CD4-positive, alpha-beta memory T cell (primary cell): Measurements from ENCODE around the gene SAFB. TPM values are rescaled to one million over a fixed set of nuclear protein-coding genes. Genes with fewer than 3 reads are reported as not detected.
"Not testable (repeated sequence)": the region's sequence is repeated elsewhere in the genome, so short reads cannot be mapped to it uniquely, and the experiment has no call there.

ENCODE experiments used
- CTCF ChIA-PET: fragments of 350-600 bp; sonication (Branson Sonifier 250); formaldehyde crosslinking; loops from one replicate; lab custom pipeline; 2021; ENCODE audit warnings: inconsistent platforms; ENCODE audit not compliant: partially characterized antibody; lab: Charles Lee
- POLR2A ChIA-PET: fragments of 350-600 bp; sonication (Branson Sonifier 250); formaldehyde crosslinking; loops from one replicate; lab custom pipeline; 2021; ENCODE audit not compliant: partially characterized antibody; lab: Charles Lee
- DNase-seq, 5 donors: peaks; one replicate each; pipeline versions ENCODE4 v3.0.0 to v3.0.0-alpha.2; 2020 to 2022; ENCODE audit warnings: mixed read lengths in 1 of 5
- H3K27ac ChIP-seq: one replicate; pipeline ENCODE4 v1.7.0; 2013; ENCODE audit warnings: low read depth, low read length
- H3K27me3 ChIP-seq: 2 replicates; pipeline ENCODE4 v1.7.0; 2013; ENCODE audit warnings: mild to moderate bottlenecking, low read length, moderate library complexity; ENCODE audit not compliant: insufficient read depth
- H3K36me3 ChIP-seq: 2 replicates; pipeline ENCODE4 v1.7.0; 2013; ENCODE audit warnings: mild to moderate bottlenecking, low read length, moderate library complexity; ENCODE audit not compliant: insufficient read depth
- H3K4me1 ChIP-seq: 2 replicates; pipeline ENCODE4 v1.7.0; 2013; ENCODE audit warnings: mild to moderate bottlenecking, low read length, moderate library complexity; ENCODE audit not compliant: insufficient read depth
- H3K4me3 ChIP-seq, 2 donors: one replicate each; pipeline ENCODE4 v1.7.0; 2013; ENCODE audit warnings: low read length in 2 of 2, mild to moderate bottlenecking in 1 of 2
- H3K9me3 ChIP-seq, 2 donors: one replicate each; pipeline ENCODE4 v1.7.0; 2013; ENCODE audit warnings: low read length in 2 of 2, control low read depth in 1 of 2; ENCODE audit not compliant: control insufficient read depth in 1 of 2
- H3K27ac Mint-ChIP-seq, 7 donors: one replicate each; pipeline ENCODE4 v1.8.0; 2020 to 2021; ENCODE audit warnings: mixed read lengths in 7 of 7, mild to moderate bottlenecking in 6 of 7, inconsistent platforms in 3 of 7, moderate library complexity in 3 of 7
- H3K27me3 Mint-ChIP-seq, 2 donors: one replicate each; pipeline ENCODE4 v1.8.0; 2020 to 2021; ENCODE audit warnings: mixed read lengths in 2 of 2
- H3K36me3 Mint-ChIP-seq, 2 donors: one replicate each; pipeline ENCODE4 v1.8.0; 2020 to 2021; ENCODE audit warnings: mixed read lengths in 2 of 2, inconsistent platforms in 1 of 2, mild to moderate bottlenecking in 1 of 2
- H3K4me1 Mint-ChIP-seq, 4 donors: one replicate each; pipeline ENCODE4 v1.8.0; 2020 to 2021; ENCODE audit warnings: mixed read lengths in 4 of 4, mild to moderate bottlenecking in 1 of 4
- H3K4me3 Mint-ChIP-seq, 8 donors: one replicate each; pipeline ENCODE4 v1.8.0; 2020 to 2021; ENCODE audit warnings: mixed read lengths in 8 of 8, mild to moderate bottlenecking in 7 of 8, moderate library complexity in 6 of 8, inconsistent platforms in 3 of 8
- H3K9me3 Mint-ChIP-seq, 8 donors: one replicate each; pipeline ENCODE4 v1.8.0; 2020 to 2021; ENCODE audit warnings: mixed read lengths in 8 of 8, mild to moderate bottlenecking in 5 of 8, inconsistent platforms in 3 of 8, moderate library complexity in 1 of 8
- intact Hi-C: fragments of 100-400 bp; cut with micrococcal nuclease; formaldehyde crosslinking; loops from one replicate; pipeline ENCODE4 v1.15.1; 2023
- polyA plus RNA-seq, 2 donors: library from polyadenylated mRNA; unstranded; fragments of 300-500 nt; fragmentation: Illumina TruSeq; gene quantifications; one replicate each; pipeline ENCODE4 v1.2.3, GENCODE V29; 2021
- total RNA-seq, 2 experiments: library from RNA; stranded (reverse); gene quantifications; one replicate each; pipeline ENCODE4 v1.2.3, GENCODE V29; 2021

Gene SAFB
- total and polyA plus RNA-seq, 4 experiments from 2014 or later, result 14.6 to 211 (median 159) TPM

DNA sequence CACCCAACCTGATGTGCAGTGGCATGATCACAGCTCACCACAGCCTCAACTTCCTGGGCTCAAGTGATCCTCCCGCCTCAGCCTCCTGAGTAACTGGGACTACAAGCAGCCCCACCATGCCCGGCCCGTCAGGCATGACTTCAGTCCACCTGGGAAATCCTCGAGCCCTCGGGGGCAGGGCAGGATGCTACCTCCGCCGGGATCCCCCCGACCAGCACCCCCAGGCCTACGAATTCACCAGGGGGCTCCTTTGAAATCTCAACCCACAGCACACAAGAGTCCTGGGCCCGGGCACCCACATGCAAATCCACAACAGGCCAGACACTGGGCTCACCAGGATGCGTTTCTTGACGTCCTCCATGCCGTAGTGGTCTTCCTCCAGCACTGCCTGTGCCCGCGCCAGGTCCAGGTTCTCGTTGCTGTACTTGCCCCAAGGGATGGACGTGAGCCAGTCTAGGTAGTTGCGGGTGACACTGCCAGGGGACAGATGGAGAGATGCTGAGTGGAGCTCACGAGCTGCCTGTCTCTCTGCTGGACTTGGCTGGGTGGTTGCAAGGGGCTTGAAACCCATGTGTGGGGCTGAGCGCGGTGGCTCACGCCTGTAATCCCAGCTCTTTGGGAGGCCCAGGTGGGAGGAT lies 77.7 kb downstream of the SAFB start:
- Histone ChIP-seq H3K4me3 (no peak overlapping the region), H3K4me1 (no peaks in the 10 kb centered on the region), H3K27ac (no peak overlapping the region), H3K27me3 (no peaks in the 10 kb centered on the region), H3K9me3 (no peaks in the 10 kb centered on the region), H3K36me3 (peaks cover 30% of the 10 kb centered on the region)
- ChIA-PET POLR2A (interaction anchor here (0.8 to 1.3 kb wide), 3 partner anchors 9 to 19 kb away, joined by 3 read pairs; partner anchors contain the start of genes CATSPERD, LONP1 and RPL36), CTCF (no interaction called here)
- no peak for DNase-seq
- no peaks in the 10 kb centered on the region for H3K9me3 Mint-ChIP-seq
- H3K27ac Mint-ChIP-seq, result peak overlapping the region in 1 of 7 donors; percentile 15
- peaks cover 0 to 1% (median 0%) of the 10 kb centered on the region in 4 donors for H3K4me1 Mint-ChIP-seq
- no peak overlapping the region for H3K4me3 Mint-ChIP-seq
- no peaks in the 10 kb centered on the region for H3K27me3 Mint-ChIP-seq
- intact Hi-C loops, result no loop called here
- peaks cover 5 to 33% of the 10 kb centered on the region in 2 donors for H3K36me3 Mint-ChIP-seq

DNA sequence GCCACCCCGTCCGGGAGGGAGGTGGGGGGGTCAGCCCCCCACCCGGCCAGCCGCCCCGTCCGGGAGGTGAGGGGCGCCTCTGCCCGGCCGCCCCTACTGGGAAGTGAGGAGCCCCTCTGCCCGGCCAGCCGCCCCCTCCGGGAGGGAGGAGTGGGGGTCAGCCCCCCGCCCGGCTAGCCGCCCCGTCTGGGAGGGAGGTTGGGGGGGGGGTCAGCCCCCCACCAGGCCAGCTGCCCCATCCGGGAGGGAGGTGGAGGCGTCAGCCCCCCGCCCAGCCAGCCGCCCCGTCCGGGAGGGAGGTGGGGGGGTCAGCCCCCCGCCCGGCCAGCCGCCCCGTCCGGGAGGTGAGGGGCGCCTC lies 79.1 kb downstream of the SAFB start:
- H3K4me1 Mint-ChIP-seq, H3K27me3 ChIP-seq, DNase-seq, H3K27ac ChIP-seq, H3K4me1 ChIP-seq, H3K4me3 ChIP-seq, CTCF ChIA-PET, H3K9me3 ChIP-seq, H3K4me3 Mint-ChIP-seq, intact Hi-C loops, H3K27ac Mint-ChIP-seq, H3K27me3 Mint-ChIP-seq, POLR2A ChIA-PET, H3K9me3 Mint-ChIP-seq: not testable (repeated sequence)
- H3K36me3 ChIP-seq, result peaks cover 33% of the 10 kb centered on the region
- H3K36me3 Mint-ChIP-seq, result peaks cover 9 to 40% of the 10 kb centered on the region in 2 donors

DNA sequence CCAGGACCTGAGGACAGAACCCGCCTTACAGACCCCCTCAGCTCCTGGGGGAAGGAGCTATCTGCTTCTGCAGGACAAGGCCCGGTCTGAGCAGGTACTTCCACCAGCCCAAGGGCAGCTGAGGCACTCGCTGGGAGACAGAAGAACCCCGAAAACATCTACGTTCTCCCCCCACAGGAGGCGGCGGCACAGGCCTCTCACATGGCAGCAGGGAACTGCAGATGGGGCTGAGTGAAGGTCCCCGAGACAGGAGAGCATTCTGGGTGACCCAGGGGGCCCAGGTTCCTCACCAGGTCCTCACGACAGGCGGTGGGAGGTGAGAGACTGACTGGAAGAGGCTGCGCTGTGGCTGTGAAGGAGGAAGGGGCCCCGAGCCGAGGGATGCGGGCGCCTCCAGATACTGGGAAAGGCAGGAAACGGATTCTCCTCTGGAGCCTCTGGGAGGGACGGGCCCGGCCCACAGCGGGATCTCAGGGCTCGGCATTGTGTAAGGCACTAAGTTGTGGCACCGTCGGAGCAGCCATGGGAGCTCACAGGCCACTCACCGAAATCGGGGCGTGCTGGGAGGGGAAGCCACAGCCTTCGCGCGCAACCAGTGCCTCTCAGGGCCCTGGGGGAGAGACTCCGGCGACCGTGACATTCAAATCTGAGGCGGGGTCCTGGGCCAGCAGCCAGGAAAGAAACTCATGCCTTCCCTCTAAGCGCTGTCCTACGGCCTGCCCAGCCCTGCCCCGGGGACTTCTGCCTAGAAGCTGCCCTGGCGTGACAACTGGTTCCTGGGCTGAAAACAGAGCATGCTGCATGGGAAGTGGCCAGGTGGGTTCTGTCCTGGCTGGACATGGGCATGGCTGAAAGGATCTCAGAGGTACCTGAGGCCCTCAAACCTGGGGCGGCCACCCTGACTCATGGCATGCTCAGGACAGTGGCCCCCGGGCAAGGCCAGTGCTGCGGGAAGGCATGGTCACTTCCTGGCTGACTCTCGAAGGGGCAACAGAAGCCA lies 81.2 kb downstream of the SAFB start:
- peaks cover 33% of the 10 kb centered on the region for H3K36me3 ChIP-seq
- no peaks in the 10 kb centered on the region for H3K9me3 ChIP-seq
- Mint-ChIP-seq H3K27ac (peak overlapping the region in 1 of 7 donors; percentile 53), H3K4me3 (no peak overlapping the region), H3K9me3 (no peaks in the 10 kb centered on the region), H3K36me3 (peaks cover 13 to 39% of the 10 kb centered on the region in 2 donors), H3K27me3 (no peaks in the 10 kb centered on the region), H3K4me1 (peaks cover 0 to 1% (median 0%) of the 10 kb centered on the region in 4 donors)
- POLR2A ChIA-PET, result interaction anchor here (0.6 kb wide), 1 partner anchor 14 kb away, joined by 3 read pairs; no protein-coding TSS in a partner anchor
- CTCF ChIA-PET, result no interaction called here
- DNase-seq, result no peak
- H3K27me3 ChIP-seq, result no peaks in the 10 kb centered on the region
- intact Hi-C loops, result no loop called here
- H3K27ac ChIP-seq, result no peak overlapping the region
- no peaks in the 10 kb centered on the region for H3K4me1 ChIP-seq
- no peak overlapping the region for H3K4me3 ChIP-seq

DNA sequence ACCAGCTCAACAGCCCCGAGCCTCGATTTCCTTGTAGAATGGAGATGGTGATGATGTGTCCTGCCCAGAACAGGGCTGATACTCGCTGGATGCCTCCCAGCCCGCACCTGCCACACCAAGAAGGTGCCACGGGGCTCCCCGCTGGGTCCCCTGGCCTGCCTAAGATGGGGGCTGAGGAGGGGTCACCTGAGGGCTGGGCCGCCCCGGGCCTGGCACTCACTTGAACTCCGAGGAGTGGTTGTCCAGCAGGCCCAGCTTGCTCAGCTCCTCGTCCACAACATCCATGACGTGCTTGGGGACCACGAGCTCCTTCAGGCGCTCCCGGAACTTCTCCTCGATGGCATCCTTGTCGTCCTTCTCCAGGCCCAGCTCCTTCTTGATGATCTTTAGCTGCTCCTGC lies 82.7 kb downstream of the SAFB start:
- Histone ChIP-seq H3K27ac (no peak overlapping the region), H3K9me3 (no peaks in the 10 kb centered on the region), H3K27me3 (no peaks in the 10 kb centered on the region), H3K36me3 (peaks cover 33% of the 10 kb centered on the region), H3K4me1 (no peaks in the 10 kb centered on the region), H3K4me3 (no peak overlapping the region)
- intact Hi-C loops, result no loop called here
- no peaks in the 10 kb centered on the region for H3K27me3 Mint-ChIP-seq
- H3K9me3 Mint-ChIP-seq, result no peaks in the 10 kb centered on the region
- peaks cover 0 to 1% (median 0%) of the 10 kb centered on the region in 4 donors for H3K4me1 Mint-ChIP-seq
- ChIA-PET POLR2A (no interaction called here), CTCF (interaction anchor here (1.6 kb wide), 1 partner anchor 18 kb away, joined by 3 read pairs; no protein-coding TSS in a partner anchor)
- H3K4me3 Mint-ChIP-seq, result no peak overlapping the region
- DNase-seq, result no peak
- peaks cover 13 to 39% of the 10 kb centered on the region in 2 donors for H3K36me3 Mint-ChIP-seq
- H3K27ac Mint-ChIP-seq, result no peak overlapping the region

DNA sequence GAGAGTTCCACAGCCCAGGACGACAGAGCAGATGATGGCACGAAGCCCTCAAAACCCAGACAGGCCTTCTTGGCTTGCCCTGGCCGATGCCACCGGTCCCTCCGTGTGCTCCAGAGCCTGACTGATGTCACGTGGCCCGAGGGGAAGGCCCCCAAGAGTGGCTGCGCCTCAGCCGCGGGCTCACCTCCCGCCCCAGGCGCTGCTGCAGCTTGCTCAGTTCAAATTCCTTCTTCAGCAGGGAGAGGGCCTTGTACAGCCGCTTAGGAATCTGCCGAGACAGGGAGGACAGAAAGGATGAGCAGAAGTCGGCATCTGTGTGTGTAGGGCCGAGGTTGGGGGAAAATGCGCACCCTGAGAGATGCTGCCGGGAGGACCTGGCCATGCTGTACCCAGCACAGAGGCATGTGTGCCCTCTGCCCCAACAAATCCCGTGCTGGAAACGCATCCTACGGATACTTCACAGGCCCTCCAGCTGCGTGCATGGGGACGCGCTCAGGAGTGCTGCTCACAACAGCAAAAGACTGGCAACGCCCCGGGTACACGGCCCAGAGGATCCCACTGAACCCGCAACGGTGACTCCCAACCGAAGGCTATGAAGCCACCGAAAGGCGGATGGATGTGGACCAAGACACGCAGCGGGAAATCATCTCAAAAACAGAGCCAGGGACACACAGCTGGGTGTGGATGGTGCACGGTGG lies 84.1 kb downstream of the SAFB start:
- H3K27ac Mint-ChIP-seq, result peak overlapping the region in 2 of 7 donors; percentile 41 to 52
- H3K9me3 ChIP-seq, result no peaks in the 10 kb centered on the region
- POLR2A ChIA-PET, result no interaction called here
- CTCF ChIA-PET, result interaction anchor here (1.4 kb wide), 1 partner anchor 17 kb away, joined by 6 read pairs; the partner anchor contains the start of gene RPL36
- H3K36me3 ChIP-seq, result peaks cover 46% of the 10 kb centered on the region
- H3K4me3 Mint-ChIP-seq, result no peak overlapping the region
- H3K36me3 Mint-ChIP-seq, result peaks cover 13 to 41% of the 10 kb centered on the region in 2 donors
- no peak overlapping the region for H3K27ac ChIP-seq
- H3K4me1 Mint-ChIP-seq, result no peaks in the 10 kb centered on the region
- no peaks in the 10 kb centered on the region for H3K27me3 ChIP-seq
- intact Hi-C loops, result no loop called here
- H3K27me3 Mint-ChIP-seq, result no peaks in the 10 kb centered on the region
- DNase-seq, result no peak
- H3K9me3 Mint-ChIP-seq, result no peaks in the 10 kb centered on the region
- no peak overlapping the region for H3K4me3 ChIP-seq
- H3K4me1 ChIP-seq, result no peaks in the 10 kb centered on the region

DNA sequence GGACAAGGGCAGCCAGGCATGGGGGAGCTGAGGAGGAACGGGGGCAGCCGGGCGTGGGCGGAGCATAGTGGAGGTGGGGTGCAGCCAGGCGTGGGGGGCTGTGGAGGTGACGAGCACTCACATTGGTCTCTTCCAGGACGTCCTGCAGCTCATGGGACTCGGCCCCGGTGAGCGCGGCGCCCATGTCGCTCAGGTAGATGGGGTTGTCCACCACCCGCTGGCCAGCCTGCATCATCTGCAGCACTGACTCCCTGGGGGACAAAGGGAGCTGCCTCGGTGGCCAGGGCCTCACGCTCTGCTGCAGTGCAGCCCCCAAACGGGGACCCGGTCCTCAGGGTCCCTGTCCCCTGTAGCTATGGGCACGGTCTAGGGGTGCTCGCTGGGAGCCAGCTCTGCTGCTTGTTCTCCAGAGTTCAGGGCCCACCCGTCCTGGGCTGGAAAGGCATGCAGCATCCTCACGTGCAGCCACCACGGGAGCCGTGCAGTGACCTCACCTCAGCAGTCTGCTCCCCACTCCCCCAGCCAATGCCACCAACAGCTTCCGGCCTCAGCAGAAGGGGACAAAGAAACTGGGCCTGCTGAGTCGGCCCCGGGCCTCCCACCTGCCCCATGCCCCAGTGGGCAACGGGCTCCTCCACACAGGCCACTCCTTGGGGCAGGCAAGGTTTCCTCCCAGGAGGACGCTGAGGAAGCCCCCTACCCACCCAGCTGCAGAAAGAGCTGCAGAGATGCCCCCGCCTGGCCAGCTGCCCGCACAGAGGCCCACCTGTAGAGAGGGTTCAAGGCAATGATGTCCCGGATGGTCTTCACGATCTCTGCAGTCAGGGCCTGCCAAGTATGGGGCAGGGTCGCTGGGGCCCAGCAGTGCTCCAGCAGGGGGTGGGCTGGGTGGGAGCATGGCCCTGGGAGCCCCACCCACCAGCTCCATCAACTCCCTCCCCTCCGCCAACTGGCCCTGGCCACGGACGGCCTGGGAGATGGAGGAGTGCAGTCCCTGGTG lies 85.0 kb downstream of the SAFB start:
- H3K4me1 Mint-ChIP-seq, result no peaks in the 10 kb centered on the region
- H3K27ac Mint-ChIP-seq, result no peak overlapping the region
- intact Hi-C loops, result no loop called here
- H3K36me3 ChIP-seq, result peaks cover 46% of the 10 kb centered on the region
- H3K9me3 ChIP-seq, result no peaks in the 10 kb centered on the region
- H3K27me3 ChIP-seq, result no peaks in the 10 kb centered on the region
- peaks cover 13 to 45% of the 10 kb centered on the region in 2 donors for H3K36me3 Mint-ChIP-seq
- no peak overlapping the region for H3K4me3 ChIP-seq
- no peaks in the 10 kb centered on the region for H3K4me1 ChIP-seq
- H3K4me3 Mint-ChIP-seq, result no peak overlapping the region
- ChIA-PET CTCF (interaction anchor here (0.7 to 1.4 kb wide), 2 partner anchors 11 to 18 kb away, joined by 3 to 6 read pairs; partner anchors contain the start of gene RPL36), POLR2A (interaction anchor here (0.6 to 1.0 kb wide), 3 partner anchors 9 to 19 kb away, joined by 3 to 4 read pairs (median 3); no protein-coding TSS in a partner anchor)
- no peaks in the 10 kb centered on the region for H3K27me3 Mint-ChIP-seq
- H3K27ac ChIP-seq, result no peak overlapping the region
- H3K9me3 Mint-ChIP-seq, result no peaks in the 10 kb centered on the region
- no peak for DNase-seq
